H1 (cell line): ENCODE results near the gene STAC2. TPM values are rescaled to one million over a fixed set of nuclear protein-coding genes. Genes with fewer than 3 reads are reported as not detected.

Experiments used
- CTCF ChIA-PET: fragments of 300-600 bp; sonication (Branson Sonifier 250); formaldehyde crosslinking; loops from one replicate; lab custom pipeline; 2021; ENCODE audit not compliant: partially characterized antibody; lab: Charles Lee
- POLR2A ChIA-PET: fragments of 300-600 bp; sonication (Branson Sonifier 250); formaldehyde crosslinking; loops from one replicate; lab custom pipeline; 2021; ENCODE audit warnings: inconsistent platforms; ENCODE audit not compliant: partially characterized antibody; lab: Charles Lee
- DNase-seq, 2 experiments: peaks; one replicate each; pipeline versions ENCODE4 v3.0.0 to v3.0.0-alpha.2; 2010 to 2022; ENCODE audit warnings: low spot score in 2 of 2, low read depth in 1 of 2, mixed read lengths in 1 of 2
- FAIRE-seq: peaks from 2 replicates; lab custom pipeline; 2011; peaks lifted over from hg19 to GRCh38; lab: Jason Lieb, UNC
- H2AFZ ChIP-seq: 2 replicates; pipeline ENCODE4 v1.8.1; 2012; ENCODE audit warnings: low read length, inconsistent platforms
- H2AK5ac ChIP-seq: 2 replicates; pipeline ENCODE4 v1.6.1; 2013; ENCODE audit warnings: low read depth, low read length
- H2BK120ac ChIP-seq: replicated peaks from 2 replicates; pipeline ENCODE3; 2013; ENCODE audit warnings: low read depth, low read length, inconsistent platforms
- H2BK12ac ChIP-seq: 2 replicates; pipeline ENCODE4 v1.6.1; 2013; ENCODE audit warnings: low read depth, low read length
- H2BK15ac ChIP-seq: 2 replicates; pipeline ENCODE4 v1.6.1; 2013; ENCODE audit warnings: low read length
- H2BK20ac ChIP-seq: 2 replicates; pipeline ENCODE4 v1.6.1; 2013; ENCODE audit warnings: low read length
- H2BK5ac ChIP-seq: 2 replicates; pipeline ENCODE4 v1.6.1; 2013; ENCODE audit warnings: low read depth, low read length
- H3K14ac ChIP-seq: 2 replicates; pipeline ENCODE4 v1.6.1; 2013; ENCODE audit warnings: inconsistent platforms; ENCODE audit not compliant: insufficient read length
- H3K18ac ChIP-seq: 2 replicates; pipeline ENCODE4 v1.6.1; 2013; ENCODE audit warnings: low read length; ENCODE audit errors: extremely low read depth
- H3K23ac ChIP-seq: 2 replicates; pipeline ENCODE4 v1.6.1; 2013; ENCODE audit warnings: inconsistent platforms; ENCODE audit not compliant: insufficient read length
- H3K23me2 ChIP-seq: 2 replicates; pipeline ENCODE4 v1.6.1; 2013; ENCODE audit warnings: low read depth, low read length
- H3K27ac ChIP-seq: 2 replicates; pipeline ENCODE4 v1.6.1; 2011; ENCODE audit warnings: low read depth, low read length, inconsistent platforms
- H3K27me3 ChIP-seq, 4 experiments: replicated peaks in 1 of 4; 1 replicate in 1 of 4; 2 replicates in 3 of 4; pipeline versions ENCODE4 v1.6.1 to v1.8.1; 2011 to 2013; ENCODE audit warnings: low read length in 3 of 4, mild to moderate bottlenecking in 3 of 4, inconsistent platforms in 2 of 4, mixed read lengths in 2 of 4, moderate library complexity in 1 of 4; ENCODE audit not compliant: control insufficient read depth in 3 of 4, insufficient read depth in 3 of 4; ENCODE audit errors: extremely low read depth in 1 of 4
- H3K36me3 ChIP-seq, 4 experiments: 2 replicates each; pipeline versions ENCODE4 v1.6.1 to v1.8.1; 2011 to 2013; ENCODE audit warnings: mild to moderate bottlenecking in 4 of 4, low read length in 3 of 4, moderate library complexity in 2 of 4, control low read depth in 1 of 4, inconsistent platforms in 1 of 4; ENCODE audit not compliant: insufficient read depth in 4 of 4, control insufficient read depth in 2 of 4
- H3K4ac ChIP-seq: replicated peaks from 2 replicates; pipeline ENCODE3; 2013; ENCODE audit warnings: low read length, low read depth, mixed read lengths, inconsistent platforms; ENCODE audit not compliant: insufficient read length
- H3K4me1 ChIP-seq, 4 experiments: replicated peaks in 1 of 4; 1 replicate in 1 of 4; 2 replicates in 3 of 4; pipeline versions ENCODE4 v1.6.1 to v1.8.1; 2011 to 2013; ENCODE audit warnings: low read length in 3 of 4, inconsistent platforms in 2 of 4, mixed read lengths in 1 of 4; ENCODE audit not compliant: insufficient read depth in 4 of 4, control insufficient read depth in 3 of 4
- H3K4me2 ChIP-seq, 2 experiments: 2 replicates each; pipeline versions ENCODE4 v1.6.1 to v1.8.1; 2011 to 2013; ENCODE audit warnings: low read depth in 2 of 2, low read length in 2 of 2, control low read depth in 1 of 2, inconsistent platforms in 1 of 2, mild to moderate bottlenecking in 1 of 2; ENCODE audit not compliant: insufficient read depth in 1 of 2
- H3K4me3 ChIP-seq, 4 experiments: fragments of 200-600, 300-600 bp in 1 of 4; sonication (generic), shearing (Covaris generic), sonication (Bioruptor Twin) in 1 of 4; 2 replicates each; pipeline versions ENCODE4 v1.5.1 to v1.8.1; 2011 to 2016; ENCODE audit warnings: low read length in 4 of 4, low read depth in 3 of 4, control low read depth in 2 of 4, inconsistent platforms in 2 of 4, mild to moderate bottlenecking in 2 of 4, mixed read lengths in 1 of 4, moderate library complexity in 1 of 4; ENCODE audit not compliant: insufficient read depth in 2 of 4; ENCODE audit errors: extremely low read depth in 1 of 4
- H3K56ac ChIP-seq: replicated peaks from 2 replicates; pipeline ENCODE3; 2013; ENCODE audit warnings: low read depth, mild to moderate bottlenecking, mixed read lengths, low read length, inconsistent platforms; ENCODE audit not compliant: insufficient read length
- H3K79me1 ChIP-seq: 2 replicates; pipeline ENCODE4 v1.6.1; 2013; ENCODE audit warnings: low read depth, low read length, control low read depth
- H3K79me2 ChIP-seq, 2 experiments: 2 replicates each; pipeline versions ENCODE4 v1.6.1 to v1.8.1; 2012 to 2013; ENCODE audit warnings: low read length in 2 of 2, mild to moderate bottlenecking in 2 of 2, inconsistent platforms in 1 of 2; ENCODE audit not compliant: insufficient read depth in 2 of 2, control insufficient read depth in 1 of 2
- H3K9ac ChIP-seq, 4 experiments: replicated peaks in 1 of 4; 1 replicate in 1 of 4; 2 replicates in 3 of 4; pipeline versions ENCODE4 v1.6.1 to v1.8.1; 2011 to 2013; ENCODE audit warnings: low read depth in 3 of 4, low read length in 3 of 4, control low read depth in 2 of 4, mild to moderate bottlenecking in 2 of 4, moderate library complexity in 2 of 4, inconsistent platforms in 1 of 4; ENCODE audit errors: extremely low read depth in 1 of 4
- H3K9me3 ChIP-seq, 2 experiments: 2 replicates each; pipeline versions ENCODE4 v1.6.1 to v1.8.1; 2012 to 2013; ENCODE audit warnings: mild to moderate bottlenecking in 2 of 2, moderate library complexity in 2 of 2, control low read depth in 1 of 2, inconsistent platforms in 1 of 2, low read depth in 1 of 2, low read length in 1 of 2, mixed read lengths in 1 of 2; ENCODE audit not compliant: insufficient read depth in 2 of 2
- H4K20me1 ChIP-seq, 2 experiments: replicated peaks in 1 of 2; 2 replicates each; pipeline versions ENCODE3 to v1.8.1; 2011 to 2013; ENCODE audit warnings: inconsistent platforms in 2 of 2, low read length in 2 of 2, mild to moderate bottlenecking in 1 of 2; ENCODE audit not compliant: insufficient read depth in 2 of 2, control insufficient read depth in 1 of 2
- H4K5ac ChIP-seq: 2 replicates; pipeline ENCODE4 v1.6.1; 2013; ENCODE audit warnings: low read length, low read depth, mixed read lengths, inconsistent platforms; ENCODE audit not compliant: insufficient read length
- H4K8ac ChIP-seq: 2 replicates; pipeline ENCODE4 v1.8.0; 2013; ENCODE audit warnings: mild to moderate bottlenecking, moderate library complexity, low read length, inconsistent platforms; ENCODE audit not compliant: insufficient read depth; ENCODE audit errors: extremely low read depth
- H4K91ac ChIP-seq: replicated peaks from 2 replicates; pipeline ENCODE3; 2013; ENCODE audit warnings: low read length, mixed read lengths, inconsistent platforms; ENCODE audit not compliant: insufficient read length
- EGR1 ChIP-seq: IDR thresholded peaks from 2 replicates; pipeline ENCODE4 v1.6.1; 2011; ENCODE audit warnings: low read depth, low read length, borderline replicate concordance
- FOSL1 ChIP-seq: IDR thresholded peaks from 2 replicates; pipeline ENCODE4 v1.6.1; 2011; ENCODE audit warnings: mild to moderate bottlenecking, low read depth, low read length, moderate library complexity; ENCODE audit not compliant: insufficient read depth
- KDM1A ChIP-seq: fragments of 200-600, 300-600 bp; sonication (generic); IDR thresholded peaks from 2 replicates; pipeline ENCODE4 v1.7.1; 2016; ENCODE audit warnings: mild to moderate bottlenecking, low read length, borderline replicate concordance
- NANOG ChIP-seq: IDR thresholded peaks from 2 replicates; pipeline ENCODE4 v1.6.1; 2011; ENCODE audit warnings: low read length, low read depth, mild to moderate bottlenecking, inconsistent platforms; ENCODE audit not compliant: insufficient read depth, poor library complexity, severe bottlenecking
- POLR2A ChIP-seq, 2 experiments: IDR thresholded peaks; 1 replicate in 1 of 2; 2 replicates in 1 of 2; pipeline ENCODE4 v1.6.1; 2011; ENCODE audit warnings: low read depth in 2 of 2, low read length in 2 of 2, mild to moderate bottlenecking in 2 of 2; ENCODE audit errors: control extremely low read depth in 1 of 2
- POU5F1 ChIP-seq: IDR thresholded peaks from 2 replicates; pipeline ENCODE4 v1.6.1; 2011; ENCODE audit warnings: low read depth, mild to moderate bottlenecking, low read length, moderate library complexity
- RXRA ChIP-seq: IDR thresholded peaks from 2 replicates; pipeline ENCODE4 v1.6.1; 2011; ENCODE audit warnings: low read depth, mild to moderate bottlenecking, low read length, moderate library complexity; ENCODE audit not compliant: insufficient read depth
- SAP30 ChIP-seq: fragments of 300-600 bp; sonication (generic); IDR thresholded peaks from 2 replicates; pipeline ENCODE4 v1.7.1; 2012; ENCODE audit warnings: low read length, moderate library complexity, mild to moderate bottlenecking, inconsistent platforms; ENCODE audit not compliant: insufficient read depth, insufficient replicate concordance
- SRF ChIP-seq: IDR thresholded peaks from 2 replicates; pipeline ENCODE4 v1.6.1; 2011; ENCODE audit warnings: mild to moderate bottlenecking, low read depth, low read length, moderate library complexity
- TAF1 ChIP-seq: IDR thresholded peaks from 2 replicates; pipeline ENCODE4 v1.6.1; 2011; ENCODE audit warnings: mild to moderate bottlenecking, low read depth, low read length
- TAF7 ChIP-seq: optimal IDR thresholded peaks from 2 replicates; pipeline ENCODE3; 2011; ENCODE audit warnings: low read depth, mild to moderate bottlenecking, inconsistent platforms, low read length, moderate library complexity, borderline replicate concordance
- TEAD4 ChIP-seq: IDR thresholded peaks from 2 replicates; pipeline ENCODE4 v1.6.1; 2012; ENCODE audit warnings: low read depth, low read length, inconsistent platforms, mixed read lengths
- WGBS, 2 experiments: shearing (Covaris generic) in 1 of 2; methylation state at CpG; one replicate each; pipeline versions ENCODE4 v1.1.6 to v1.1.7; 2013 to 2015; ENCODE audit warnings: low lambda C conversion rate in 2 of 2, mixed read lengths in 2 of 2, inconsistent platforms in 1 of 2, low coverage in 1 of 2, missing lambda C conversion rate in 1 of 2; ENCODE audit not compliant: insufficient replicate concordance in 2 of 2, insufficient coverage in 1 of 2, insufficient read length in 1 of 2; ENCODE audit errors: extremely low coverage in 1 of 2, missing lambda C conversion rate in 1 of 2; 5-methylcytosine and 5-hydroxymethylcytosine counted together
- polyA plus RNA-seq, 7 experiments: library from polyadenylated mRNA; depleted of rRNA in 3 of 7; stranded (reverse) in 5 of 7; unstranded in 2 of 7; fragments of >200 nt in 5 of 7; fragments of 200-250 nt in 2 of 7; gene quantifications; 1 replicate in 5 of 7; 2 replicates in 1 of 7; 4 replicates in 1 of 7; pipeline versions ENCODE4 v1.2.1 to v1.2.3, GENCODE V29; 2011 to 2013; ENCODE audit warnings: missing spikeins in 2 of 7, mixed read lengths in 2 of 7
- total RNA-seq: library from RNA; stranded (reverse); fragmentation: NEBNext Ultra II Directional; extraction: Animal tissue kit (Norgen Biotek cat#: 25700); gene quantifications from 2 replicates; pipeline ENCODE4 v1.2.1, GENCODE V29; 2021
- TF ChIP-seq, protein P1 (sequence below): IDR thresholded peaks from 2 replicates; pipeline ENCODE4 v1.6.1; 2012; ENCODE audit warnings: inconsistent platforms

STAC2 gene
- total and polyA plus RNA-seq, 2 of the 8 experiments (the other 6 are each of a cell fraction or from before 2014, with no cell fraction given): 1.5 to 6.0 TPM

DNA sequence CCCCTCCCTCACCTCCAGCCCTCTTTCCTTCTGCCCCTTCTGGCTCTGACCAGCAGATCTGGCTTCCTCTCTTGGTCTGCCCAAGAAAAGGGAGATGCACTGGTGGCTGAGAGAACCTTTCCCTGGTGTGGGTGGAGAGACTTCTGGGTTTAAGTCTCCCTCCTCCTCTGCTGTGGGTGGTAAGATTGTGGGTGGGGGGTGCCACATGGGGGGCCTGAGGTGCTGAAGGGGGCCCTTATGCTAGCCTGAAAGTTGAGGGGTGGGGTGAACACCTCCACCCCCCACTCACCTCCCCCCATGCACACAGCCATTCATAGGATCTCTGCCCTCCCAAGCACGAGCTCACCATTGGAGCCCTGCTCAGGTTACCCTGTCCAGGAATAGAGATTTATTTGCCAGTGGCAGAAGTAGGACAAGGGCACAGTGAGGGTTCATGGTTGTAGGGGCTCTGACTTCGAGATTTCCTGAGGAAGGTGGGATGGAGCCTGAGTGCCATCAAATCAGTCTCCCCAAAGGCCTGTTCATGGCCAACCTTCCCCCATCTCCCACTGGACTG lies 1.7 kb upstream of the STAC2 start:
- no peak for DNase-seq
- Histone ChIP-seq H3K56ac (no peak overlapping the region), H3K4me1 (peaks cover 0 to 29% (median 13%) of the 10 kb centered on the region in 4 experiments; a peak in 6 of 7 replicates), H3K36me3 (no peaks in the 10 kb centered on the region; a peak in 1 of 8 replicates), H3K27ac (no peak overlapping the region), H3K27me3 (peaks cover 13 to 30% (median 26%) of the 10 kb centered on the region in 4 experiments; a peak in 6 of 7 replicates), H3K4ac (no peak overlapping the region), H3K23me2 (peaks cover 10% of the 10 kb centered on the region; the same call in 1 of the 2 replicates), H2BK20ac (no peak overlapping the region), H2AFZ (no peak overlapping the region), H3K23ac (no peak overlapping the region), H2BK5ac (no peak overlapping the region), H3K9me3 (no peaks in the 10 kb centered on the region), H4K5ac (no peak overlapping the region), H2BK120ac (no peak overlapping the region), H4K91ac (no peak overlapping the region), H2BK12ac (no peak overlapping the region), H2BK15ac (no peak overlapping the region), H3K79me2 (no peaks in the 10 kb centered on the region), H3K79me1 (no peaks in the 10 kb centered on the region), H3K9ac (no peak overlapping the region), H2AK5ac (no peak overlapping the region), H4K20me1 (no peaks in the 10 kb centered on the region), H3K4me3 (no peak overlapping the region), H4K8ac (no peak overlapping the region), H3K4me2 (no peak overlapping the region), H3K18ac (no peak overlapping the region), H3K14ac (no peak overlapping the region)
- 87% methylated on average over 2 of the region's 2 CpGs; no CpG with 5 or more reads in 1 of the 2 experiments for WGBS, 2 experiments
- CTCF ChIA-PET: interaction anchor here (0.6 to 2.0 kb wide), 11 partner anchors 9 to 246 kb away, joined by 3 to 12 read pairs (median 3); no protein-coding TSS in a partner anchor
- POLR2A ChIA-PET: interaction anchor here (0.6 to 1.5 kb wide), 2 partner anchors 27 to 53 kb away, joined by 3 to 7 read pairs; partner anchors contain the start of gene RPL19
- FAIRE-seq: no peak
- TF ChIP-seq TEAD4 (no peak), TAF1 (no peak), FOSL1 (no peak), POLR2A (IDR thresholded peaks at IDR 0.05; ENCODE audit: control extremely low read depth in 1 of 2, low read depth in 2 of 2, low read length in 2 of 2) (no peak), SAP30 (no peak), EGR1 (no peak), TAF7 (no peak), SRF (no peak), RXRA (no peak), POU5F1 (no peak), KDM1A (no peak), NANOG (no peak)
- TF ChIP-seq, protein P1, sequence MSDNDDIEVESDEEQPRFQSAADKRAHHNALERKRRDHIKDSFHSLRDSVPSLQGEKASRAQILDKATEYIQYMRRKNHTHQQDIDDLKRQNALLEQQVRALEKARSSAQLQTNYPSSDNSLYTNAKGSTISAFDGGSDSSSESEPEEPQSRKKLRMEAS: no peak
